Activated CD4-positive, alpha-beta memory T cell treated with anti-CD3 and anti-CD28 coated beads, Interleukin-2, amount 10 ng/mL, durations not matched to agents 7 days and 5 days (primary cell): ENCODE measurements around the gene LRPAP1. TPM values are rescaled to one million over a fixed set of nuclear protein-coding genes. Genes with fewer than 3 reads are reported as not detected.

Experiments
- CTCF ChIA-PET: fragments of 350-600 bp; sonication (Branson Sonifier 250); formaldehyde crosslinking; loops from one replicate; lab custom pipeline; 2021; ENCODE audit warnings: antibody characterized with exemption, inconsistent platforms; lab: Charles Lee
- POLR2A ChIA-PET: fragments of 350-600 bp; sonication (Branson Sonifier 250); formaldehyde crosslinking; loops from one replicate; lab custom pipeline; 2021; ENCODE audit warnings: antibody characterized with exemption; lab: Charles Lee
- DNase-seq: peaks from one replicate; pipeline ENCODE4 v3.0.0-alpha.2; 2020
- H3K27ac Mint-ChIP-seq: one replicate; pipeline ENCODE4 v1.8.0; 2021; ENCODE audit warnings: mild to moderate bottlenecking, mixed read lengths
- H3K27me3 Mint-ChIP-seq: one replicate; pipeline ENCODE4 v1.8.0; 2021; ENCODE audit warnings: mixed read lengths
- H3K36me3 Mint-ChIP-seq: one replicate; pipeline ENCODE4 v1.8.0; 2021; ENCODE audit warnings: low read depth, mixed read lengths
- H3K4me1 Mint-ChIP-seq: one replicate; pipeline ENCODE4 v1.8.0; 2021; ENCODE audit warnings: mixed read lengths
- H3K4me3 Mint-ChIP-seq: one replicate; pipeline ENCODE4 v1.8.0; 2021; ENCODE audit warnings: mild to moderate bottlenecking, mixed read lengths
- H3K9me3 Mint-ChIP-seq: one replicate; pipeline ENCODE4 v1.8.0; 2021; ENCODE audit warnings: mixed read lengths
- total RNA-seq, 2 experiments: library from RNA; stranded (reverse); gene quantifications; one replicate each; pipeline ENCODE4 v1.2.3, GENCODE V29; 2021

The LRPAP1 gene
- total RNA-seq, 2 experiments from 2014 or later = 71.0 to 72.3 TPM

DNA sequence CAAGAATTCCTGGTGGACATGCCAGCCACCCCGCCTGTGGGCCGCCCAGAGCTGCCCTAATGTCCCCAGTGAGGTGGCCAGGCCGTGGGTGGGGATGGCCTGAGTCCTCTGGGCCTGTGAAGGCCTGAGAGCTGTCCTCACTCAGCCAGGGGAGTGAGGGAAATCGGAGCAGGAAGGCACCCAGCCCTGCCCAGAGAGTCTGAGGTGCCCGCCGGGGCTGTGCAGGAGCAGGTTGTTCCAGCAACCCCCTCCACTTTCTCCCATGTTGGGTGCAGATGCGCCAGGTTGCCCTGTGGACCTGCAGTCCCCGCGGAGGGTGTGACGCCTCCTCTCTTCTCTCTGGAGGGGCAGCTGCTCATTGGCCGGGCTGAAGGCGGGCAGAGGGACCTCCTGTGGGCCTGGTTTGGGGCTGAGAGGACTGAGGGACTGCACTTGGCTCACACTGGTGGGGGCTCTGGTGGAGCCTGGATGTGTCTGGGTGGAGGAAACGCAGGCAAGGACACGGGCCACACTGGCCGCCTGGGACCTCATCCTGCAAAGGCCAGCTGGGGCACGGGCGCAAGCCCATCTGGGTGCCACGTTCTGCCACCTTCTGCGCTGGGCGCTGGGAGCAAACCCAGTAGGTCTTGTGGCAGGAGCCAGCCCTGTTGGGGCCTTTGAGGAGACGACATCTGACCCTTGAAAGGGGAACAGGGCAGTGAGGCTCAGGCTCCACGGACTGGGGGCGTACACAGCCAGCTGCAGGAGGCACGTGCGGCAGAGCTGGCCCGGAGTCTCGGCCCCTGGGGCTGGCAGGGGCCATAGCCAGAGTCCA, 55.1 kb downstream of the LRPAP1 start:
- CTCF ChIA-PET = no interaction called here
- no peaks in the 10 kb centered on the region for H3K4me1 Mint-ChIP-seq
- H3K36me3 Mint-ChIP-seq = no peaks in the 10 kb centered on the region
- peaks cover 10% of the 10 kb centered on the region for H3K27me3 Mint-ChIP-seq
- POLR2A ChIA-PET = no interaction called here
- no peak for DNase-seq
- H3K9me3 Mint-ChIP-seq = no peaks in the 10 kb centered on the region
- H3K4me3 Mint-ChIP-seq = no peak overlapping the region
- no peak overlapping the region for H3K27ac Mint-ChIP-seq

DNA sequence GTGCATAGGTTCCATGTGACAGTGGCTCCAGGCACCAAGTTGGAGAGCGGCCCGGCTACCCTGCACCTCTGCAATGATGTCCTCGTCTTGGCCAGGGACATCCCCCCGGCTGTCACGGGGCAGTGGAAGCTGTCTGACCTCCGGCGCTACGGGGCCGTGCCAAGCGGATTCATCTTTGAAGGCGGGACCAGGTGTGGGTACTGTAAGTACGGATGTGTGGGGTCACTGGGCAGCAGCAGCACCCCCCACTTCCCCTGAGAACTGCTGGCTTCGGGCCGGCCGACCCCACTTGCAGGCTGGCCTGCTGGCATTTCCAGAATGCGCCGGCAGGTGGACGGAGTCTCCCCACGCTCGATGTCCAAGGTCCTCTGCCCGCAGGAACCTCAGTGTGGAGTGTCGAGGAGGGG, 55.9 kb downstream of the LRPAP1 start:
- no peaks in the 10 kb centered on the region for H3K9me3 Mint-ChIP-seq
- no peaks in the 10 kb centered on the region for H3K4me1 Mint-ChIP-seq
- H3K27ac Mint-ChIP-seq = no peak overlapping the region
- no peaks in the 10 kb centered on the region for H3K36me3 Mint-ChIP-seq
- ChIA-PET CTCF (no interaction called here), POLR2A (no interaction called here)
- no peak overlapping the region for H3K4me3 Mint-ChIP-seq
- no peak for DNase-seq
- H3K27me3 Mint-ChIP-seq = peaks cover 6% of the 10 kb centered on the region

DNA sequence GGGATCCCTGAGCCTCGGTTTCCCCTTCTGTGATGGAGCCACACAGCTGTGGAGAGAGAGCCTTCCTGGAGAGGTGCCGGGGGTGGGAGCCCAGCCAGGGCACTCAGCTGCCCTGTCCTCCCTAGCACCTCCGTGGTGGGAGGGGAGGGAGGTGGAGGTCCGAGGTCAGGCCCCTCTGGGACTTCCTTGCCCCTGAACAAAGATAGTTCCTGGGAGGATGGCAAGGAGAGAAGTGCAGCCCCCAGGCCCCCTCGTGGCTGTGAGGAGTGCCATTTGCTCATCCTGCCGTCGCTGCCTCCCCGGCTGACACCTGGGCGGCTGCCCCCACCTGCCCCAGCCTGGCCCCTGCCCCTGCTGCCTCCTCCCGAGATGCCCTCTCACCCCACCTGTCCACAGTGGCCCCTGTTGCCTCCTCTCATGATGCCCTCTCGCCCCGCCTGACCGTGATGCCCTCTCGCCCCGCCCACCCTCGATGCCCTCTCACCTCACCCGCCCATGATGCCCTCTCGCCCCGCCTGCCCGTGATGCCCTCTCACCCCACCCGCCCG, 56.4 kb downstream of the LRPAP1 start:
- POLR2A ChIA-PET = no interaction called here
- H3K27ac Mint-ChIP-seq = no peak overlapping the region
- peaks cover 3% of the 10 kb centered on the region for H3K27me3 Mint-ChIP-seq
- no peaks in the 10 kb centered on the region for H3K4me1 Mint-ChIP-seq
- no peaks in the 10 kb centered on the region for H3K36me3 Mint-ChIP-seq
- no peak for DNase-seq
- no peaks in the 10 kb centered on the region for H3K9me3 Mint-ChIP-seq
- CTCF ChIA-PET = no interaction called here
- H3K4me3 Mint-ChIP-seq = no peak overlapping the region

DNA sequence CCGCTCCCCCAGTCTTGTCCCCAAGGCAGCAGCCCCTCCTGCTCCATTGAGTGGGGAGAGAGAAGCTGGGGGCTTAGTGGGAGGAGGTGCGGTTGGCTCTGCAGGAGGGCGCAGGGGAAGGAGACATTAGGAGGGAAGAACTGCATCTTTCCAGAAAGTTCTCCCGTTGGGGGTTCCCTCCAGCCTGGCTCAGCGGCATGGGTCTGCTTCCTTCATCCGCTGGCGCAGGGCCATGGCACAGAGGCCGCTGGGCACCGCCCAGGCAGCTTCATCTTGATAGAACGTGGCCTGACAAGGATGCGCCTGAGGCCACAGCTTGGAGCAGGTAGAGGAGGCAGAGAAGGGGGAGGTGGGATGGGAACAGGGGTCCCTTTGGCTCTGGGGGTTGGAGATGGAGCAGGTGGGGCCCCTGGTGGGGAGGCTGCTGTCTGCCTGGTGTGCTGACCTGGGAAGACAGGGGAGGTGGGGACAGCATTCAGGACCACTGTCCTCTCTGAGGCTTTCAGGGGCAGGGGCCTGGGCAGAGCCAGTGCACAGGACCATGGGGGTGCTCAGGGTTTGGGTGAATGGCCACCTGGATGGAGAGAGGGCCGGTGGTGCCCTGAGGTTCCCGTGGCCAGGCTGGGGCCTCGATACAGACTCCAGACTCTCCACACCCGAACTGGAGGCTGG, 57.0 kb downstream of the LRPAP1 start:
- H3K27me3 Mint-ChIP-seq = no peaks in the 10 kb centered on the region

DNA sequence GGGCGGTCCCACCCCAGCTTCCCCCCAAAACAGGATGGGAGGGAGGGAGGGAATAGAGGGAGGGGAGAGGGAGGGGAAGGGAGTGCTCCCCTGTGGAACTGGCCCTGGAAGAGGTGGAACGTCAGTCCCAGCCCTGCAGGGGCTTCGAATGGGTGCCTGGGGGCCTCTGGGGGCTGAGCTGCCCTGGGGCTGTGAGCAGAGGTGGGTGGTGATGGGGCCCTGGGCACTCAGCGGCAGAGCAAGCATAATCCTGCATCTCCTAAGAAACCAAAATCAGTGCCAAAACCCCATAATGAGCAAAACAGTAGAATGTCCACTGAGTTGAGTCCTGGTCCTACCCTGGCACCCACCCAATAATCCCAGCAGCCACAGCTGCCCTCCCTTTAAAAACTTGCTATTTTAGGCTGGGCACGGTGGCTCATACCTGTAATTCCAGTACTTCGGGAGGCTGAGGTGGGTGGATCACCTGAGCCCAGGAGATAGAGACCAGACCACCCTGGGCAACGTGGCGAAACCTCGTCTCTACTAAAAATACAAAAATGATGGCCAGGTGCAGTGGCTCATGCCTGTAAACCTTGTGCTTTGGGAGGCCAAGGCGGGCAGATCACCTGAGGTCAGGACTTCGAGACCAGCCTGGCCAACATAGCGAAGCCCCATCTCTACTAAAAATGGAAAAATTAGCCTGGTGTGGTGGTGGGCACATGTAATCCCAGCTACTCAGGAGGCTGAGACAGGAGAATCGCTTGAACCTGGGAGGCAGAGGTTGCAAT, 58.0 kb downstream of the LRPAP1 start:
- ChIA-PET CTCF (no interaction called here), POLR2A (no interaction called here)
- H3K4me1 Mint-ChIP-seq = no peaks in the 10 kb centered on the region
- no peak overlapping the region for H3K4me3 Mint-ChIP-seq
- H3K27ac Mint-ChIP-seq = no peak overlapping the region
- no peaks in the 10 kb centered on the region for H3K36me3 Mint-ChIP-seq
- DNase-seq = no peak
- H3K9me3 Mint-ChIP-seq = no peaks in the 10 kb centered on the region
- H3K27me3 Mint-ChIP-seq = no peaks in the 10 kb centered on the region

More for the DNA sequence above, 57.0 kb downstream of the LRPAP1 start:
- H3K4me1 Mint-ChIP-seq = no peaks in the 10 kb centered on the region
- no peak overlapping the region for H3K27ac Mint-ChIP-seq
- no peak overlapping the region for H3K4me3 Mint-ChIP-seq
- CTCF ChIA-PET = no interaction called here
- no peaks in the 10 kb centered on the region for H3K9me3 Mint-ChIP-seq
- POLR2A ChIA-PET = no interaction called here
- no peak for DNase-seq
- H3K36me3 Mint-ChIP-seq = no peaks in the 10 kb centered on the region

DNA sequence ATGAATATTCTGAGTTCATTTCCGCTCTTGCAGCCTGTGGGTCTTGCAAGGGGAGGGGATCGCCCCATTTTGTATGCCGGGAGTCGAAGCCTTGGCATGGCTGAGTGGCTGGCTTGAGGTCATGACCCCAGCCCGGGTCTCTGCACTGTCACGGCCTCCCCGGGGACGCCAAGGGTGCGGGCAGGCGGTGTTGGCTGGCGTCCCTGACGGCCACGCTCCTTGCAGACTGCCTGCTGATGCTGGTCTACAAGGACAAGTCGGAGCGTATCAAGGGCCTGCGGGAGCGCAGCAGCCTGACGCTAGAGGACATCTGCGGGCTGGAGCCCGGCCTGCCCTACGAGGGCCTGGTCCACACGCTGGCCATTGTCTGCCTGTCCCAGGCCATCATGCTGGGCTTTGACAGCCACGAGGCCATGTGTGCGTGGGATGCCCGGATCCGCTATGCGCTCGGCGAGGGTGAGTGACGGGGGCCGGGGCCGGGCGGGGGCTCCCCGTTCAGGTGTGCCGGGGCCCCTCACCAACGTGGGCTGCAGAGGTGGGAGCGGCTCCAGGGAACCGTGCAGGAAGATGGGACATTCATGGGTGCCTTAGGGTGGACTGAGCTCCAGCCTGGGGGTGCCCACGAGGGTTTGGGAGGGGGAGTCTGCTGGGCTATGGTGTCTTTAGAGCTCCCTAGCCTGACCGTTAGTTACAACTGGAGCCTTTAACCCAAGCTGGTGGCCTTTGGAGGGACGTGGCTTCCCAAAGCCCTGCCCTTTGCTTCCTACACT, 58.9 kb downstream of the LRPAP1 start:
- Mint-ChIP-seq H3K9me3 (no peaks in the 10 kb centered on the region), H3K4me3 (no peak overlapping the region), H3K27me3 (no peaks in the 10 kb centered on the region), H3K27ac (no peak overlapping the region), H3K4me1 (no peaks in the 10 kb centered on the region), H3K36me3 (no peaks in the 10 kb centered on the region)
- DNase-seq = no peak
- ChIA-PET CTCF (no interaction called here), POLR2A (no interaction called here)

DNA sequence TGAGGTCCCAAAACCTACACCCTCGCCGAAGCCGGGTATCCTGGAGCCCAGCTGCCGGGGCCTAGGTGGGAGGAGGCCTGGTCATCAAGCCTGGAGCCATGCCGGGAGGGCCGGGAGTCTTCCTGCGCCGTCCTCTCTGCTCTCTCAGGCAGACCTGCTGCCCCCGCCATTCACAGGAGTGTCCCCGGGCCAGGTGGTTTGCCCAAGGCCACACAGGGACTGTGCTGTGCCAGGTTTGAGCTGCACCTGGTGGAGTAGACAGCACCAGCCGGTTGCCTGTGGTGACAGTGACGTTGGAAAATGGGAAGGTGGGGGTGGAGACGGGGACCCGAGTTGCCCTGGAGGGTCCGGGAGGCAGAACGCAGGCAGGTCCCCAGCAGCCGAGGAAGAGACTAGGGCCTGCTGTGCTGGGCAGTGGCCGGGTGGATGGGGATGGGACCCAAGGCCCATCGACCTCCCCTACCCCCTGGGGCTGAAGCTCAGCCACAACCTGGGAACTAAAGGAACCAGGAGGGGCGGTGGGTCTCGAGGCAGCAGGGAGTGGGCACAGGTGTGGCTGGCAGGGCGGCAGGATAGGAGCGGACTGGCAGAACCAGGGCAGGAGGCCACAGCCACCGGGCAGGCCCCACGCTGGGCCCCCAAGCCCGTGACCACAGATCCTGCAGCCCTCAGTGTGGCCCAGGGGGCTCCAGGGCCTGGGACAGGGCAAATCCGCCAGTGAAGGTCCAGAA, 59.6 kb downstream of the LRPAP1 start:
- POLR2A ChIA-PET = no interaction called here
- H3K27me3 Mint-ChIP-seq = no peaks in the 10 kb centered on the region

DNA sequence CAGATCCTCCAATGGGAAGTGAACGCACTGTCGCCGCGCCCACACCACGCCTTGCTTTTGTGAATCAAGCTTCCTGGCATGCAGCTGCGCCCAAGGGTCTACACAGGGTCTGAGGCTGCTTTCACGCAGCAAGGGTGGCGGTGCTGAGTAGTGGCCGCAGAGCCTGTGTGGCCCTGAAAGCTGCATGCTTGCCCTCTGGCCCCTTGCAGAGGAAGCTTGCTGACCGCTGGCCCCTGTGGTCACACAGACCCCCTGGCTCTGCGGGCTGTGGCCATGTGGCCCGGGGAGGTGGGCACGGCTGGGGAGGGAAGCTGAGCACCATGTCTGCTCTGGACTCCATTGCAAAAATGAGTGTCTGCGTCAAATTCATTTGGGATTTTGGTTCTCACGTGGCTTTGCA, 60.3 kb downstream of the LRPAP1 start:
- POLR2A ChIA-PET = no interaction called here
- Mint-ChIP-seq H3K9me3 (no peaks in the 10 kb centered on the region), H3K36me3 (no peaks in the 10 kb centered on the region), H3K27me3 (no peaks in the 10 kb centered on the region), H3K4me1 (no peaks in the 10 kb centered on the region), H3K4me3 (no peak overlapping the region), H3K27ac (no peak overlapping the region)
- CTCF ChIA-PET = interaction anchor here (1.2 kb wide), 1 partner anchor 8 kb away, joined by 4 read pairs; no protein-coding TSS in a partner anchor
- no peak for DNase-seq

More for the DNA sequence above, 59.6 kb downstream of the LRPAP1 start:
- H3K36me3 Mint-ChIP-seq = no peaks in the 10 kb centered on the region
- H3K4me1 Mint-ChIP-seq = no peaks in the 10 kb centered on the region
- no peaks in the 10 kb centered on the region for H3K9me3 Mint-ChIP-seq
- no peak for DNase-seq
- CTCF ChIA-PET = no interaction called here
- H3K4me3 Mint-ChIP-seq = no peak overlapping the region
- no peak overlapping the region for H3K27ac Mint-ChIP-seq

DNA sequence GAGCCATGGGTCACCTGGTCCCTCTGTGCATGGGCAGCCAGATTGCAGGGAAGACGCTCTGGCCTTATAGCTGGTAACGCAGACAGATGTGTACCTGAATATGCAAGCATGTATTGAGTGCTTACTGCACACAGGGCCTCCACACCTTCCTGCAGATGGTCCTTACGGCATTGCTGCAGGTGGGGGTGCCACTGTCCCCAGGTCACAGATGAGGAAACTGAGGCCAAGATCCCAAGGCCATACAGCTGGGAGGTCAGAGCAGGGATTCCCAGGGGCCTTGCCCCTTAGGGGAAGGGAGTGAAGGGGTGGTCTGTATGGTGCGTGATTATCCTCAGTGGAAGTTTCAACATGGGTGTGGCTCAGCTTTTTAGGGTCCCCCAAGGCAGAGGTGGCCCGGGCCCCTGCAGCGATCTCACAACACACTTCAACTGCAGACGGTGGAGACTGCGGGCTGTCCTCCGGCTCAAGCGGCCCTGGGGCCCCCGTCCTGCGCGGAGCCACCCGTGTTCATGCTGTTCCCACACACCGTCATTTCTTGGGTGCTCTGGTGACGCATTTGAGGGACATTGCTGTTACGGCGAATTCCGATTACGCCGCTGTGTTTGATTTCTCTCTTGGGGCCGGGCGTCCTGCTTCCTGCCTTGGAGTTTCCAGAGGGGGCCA, 61.0 kb downstream of the LRPAP1 start:
- ChIA-PET POLR2A (no interaction called here), CTCF (interaction anchor here (1.2 kb wide), 1 partner anchor 9 kb away, joined by 4 read pairs; no protein-coding TSS in a partner anchor)
- Mint-ChIP-seq H3K9me3 (no peaks in the 10 kb centered on the region), H3K36me3 (no peaks in the 10 kb centered on the region), H3K4me3 (no peak overlapping the region), H3K27me3 (no peaks in the 10 kb centered on the region), H3K27ac (no peak overlapping the region), H3K4me1 (no peaks in the 10 kb centered on the region)
- no peak for DNase-seq

DNA sequence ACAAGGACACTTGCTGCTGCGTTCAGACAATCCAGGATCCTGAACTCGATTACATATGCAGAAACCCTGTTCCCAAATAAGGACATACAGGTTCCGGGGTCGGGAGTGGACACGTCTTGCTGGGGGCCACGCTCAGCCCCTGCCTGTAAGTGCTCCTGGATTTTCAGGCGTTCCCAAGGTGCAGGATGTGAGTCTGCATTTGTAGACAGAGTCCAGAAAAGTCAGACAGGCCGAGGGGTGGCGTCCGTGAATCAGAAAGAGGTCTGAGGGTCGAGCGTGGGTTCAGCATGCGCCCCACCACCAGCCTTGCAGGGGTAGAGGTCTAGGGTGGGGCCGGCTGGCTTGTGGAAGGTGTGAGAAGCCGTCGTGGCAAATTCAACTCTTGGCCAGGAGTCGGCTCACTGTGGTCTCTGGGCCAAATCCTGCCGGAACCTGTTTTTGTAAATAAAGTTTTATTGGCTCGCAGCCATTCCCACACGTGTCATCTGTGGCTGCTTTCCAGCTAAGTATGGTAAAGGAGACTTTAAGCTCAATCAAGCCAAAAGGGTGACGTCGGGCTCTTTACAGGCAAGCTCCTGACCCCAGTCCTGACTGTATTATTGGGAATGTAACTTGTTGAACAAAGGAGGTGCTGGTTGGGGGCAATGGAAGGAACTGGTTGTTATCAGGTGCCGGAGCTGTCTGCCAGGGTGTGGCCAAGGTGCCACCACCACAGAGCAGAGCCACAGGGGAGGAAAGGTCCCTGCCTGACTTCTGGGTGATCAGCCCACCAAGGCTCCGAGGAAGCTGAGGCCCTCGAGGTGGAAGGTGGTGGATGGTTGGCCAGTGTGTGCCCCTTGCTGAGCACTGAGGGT, 61.8 kb downstream of the LRPAP1 start:
- Mint-ChIP-seq H3K27me3 (peaks cover under 1% of the 10 kb centered on the region), H3K4me1 (no peaks in the 10 kb centered on the region), H3K4me3 (no peak overlapping the region), H3K36me3 (no peaks in the 10 kb centered on the region), H3K27ac (no peak overlapping the region), H3K9me3 (no peaks in the 10 kb centered on the region)
- CTCF ChIA-PET = interaction anchor here (1.2 kb wide), 1 partner anchor 10 kb away, joined by 4 read pairs; no protein-coding TSS in a partner anchor
- POLR2A ChIA-PET = no interaction called here
- no peak for DNase-seq
